ENCODE measurements around the gene THBS2.

GRCh38 chr6:169224185-169224695 is 29.4 kb downstream of the THBS2 start:
- TF ChIP-seq, protein P1, sequence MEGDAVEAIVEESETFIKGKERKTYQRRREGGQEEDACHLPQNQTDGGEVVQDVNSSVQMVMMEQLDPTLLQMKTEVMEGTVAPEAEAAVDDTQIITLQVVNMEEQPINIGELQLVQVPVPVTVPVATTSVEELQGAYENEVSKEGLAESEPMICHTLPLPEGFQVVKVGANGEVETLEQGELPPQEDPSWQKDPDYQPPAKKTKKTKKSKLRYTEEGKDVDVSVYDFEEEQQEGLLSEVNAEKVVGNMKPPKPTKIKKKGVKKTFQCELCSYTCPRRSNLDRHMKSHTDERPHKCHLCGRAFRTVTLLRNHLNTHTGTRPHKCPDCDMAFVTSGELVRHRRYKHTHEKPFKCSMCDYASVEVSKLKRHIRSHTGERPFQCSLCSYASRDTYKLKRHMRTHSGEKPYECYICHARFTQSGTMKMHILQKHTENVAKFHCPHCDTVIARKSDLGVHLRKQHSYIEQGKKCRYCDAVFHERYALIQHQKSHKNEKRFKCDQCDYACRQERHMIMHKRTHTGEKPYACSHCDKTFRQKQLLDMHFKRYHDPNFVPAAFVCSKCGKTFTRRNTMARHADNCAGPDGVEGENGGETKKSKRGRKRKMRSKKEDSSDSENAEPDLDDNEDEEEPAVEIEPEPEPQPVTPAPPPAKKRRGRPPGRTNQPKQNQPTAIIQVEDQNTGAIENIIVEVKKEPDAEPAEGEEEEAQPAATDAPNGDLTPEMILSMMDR (IDR thresholded peaks at IDR 0.05; ENCODE audit: low read length): no peak
- TF ChIP-seq EZH2 (optimal IDR thresholded peaks at IDR 0.05; ENCODE audit: low read depth, low read length) (no peak), EZH2phosphoT487 (IDR thresholded peaks at IDR 0.05; ENCODE audit: low read length) (no peak)
